Endothelial cell of umbilical vein (primary cell): ENCODE data around the gene STK38. TPM values are rescaled to one million over a fixed set of nuclear protein-coding genes. Genes with fewer than 3 reads are reported as not detected.

Source experiments
- BruUV-seq: library from RNA; stranded (reverse); fragments of 400-500 nt; replicated peaks from 2 replicates; lab custom pipeline; 2021; lab: Mats Ljungman, UMichigan
- CTCF ChIA-PET: fragments of 300-600, 350-600 bp; sonication (Branson Sonifier 250); formaldehyde crosslinking; loops from one replicate; lab custom pipeline; 2021; ENCODE audit warnings: antibody characterized with exemption, inconsistent platforms; lab: Charles Lee
- POLR2A ChIA-PET: fragments of 300-600, 350-600 bp; sonication (Branson Sonifier 250); formaldehyde crosslinking; loops from one replicate; lab custom pipeline; 2021; ENCODE audit warnings: antibody characterized with exemption, inconsistent platforms; lab: Charles Lee
- DNase-seq: peaks from one replicate; pipeline ENCODE4 v3.0.0-alpha.2; 2011; ENCODE audit warnings: low read depth, low spot score
- FAIRE-seq: peaks from 2 replicates; lab custom pipeline; 2011; peaks lifted over from hg19 to GRCh38; lab: Jason Lieb, UNC
- H2AFZ ChIP-seq: 2 replicates; pipeline ENCODE4 v1.6.0; 2012; ENCODE audit warnings: low read depth, low read length, control low read depth, inconsistent platforms
- H3K27ac ChIP-seq: 2 replicates; pipeline ENCODE4 v1.5.1; 2011; ENCODE audit warnings: low read depth, mild to moderate bottlenecking, control low read depth, low read length, moderate library complexity; ENCODE audit not compliant: insufficient read depth
- H3K27me3 ChIP-seq, 2 experiments: 2 replicates each; pipeline versions ENCODE4 v1.6.0 to v1.6.1; 2011; ENCODE audit warnings: low read length in 2 of 2, mixed read lengths in 1 of 2; ENCODE audit not compliant: control insufficient read depth in 2 of 2, insufficient read depth in 2 of 2
- H3K36me3 ChIP-seq, 2 experiments: 2 replicates in 1 of 2; 3 replicates in 1 of 2; pipeline ENCODE4 v1.5.1; 2011; ENCODE audit warnings: low read length in 2 of 2, mild to moderate bottlenecking in 1 of 2, moderate library complexity in 1 of 2; ENCODE audit not compliant: control insufficient read depth in 2 of 2, insufficient read depth in 2 of 2; ENCODE audit errors: extremely low read depth in 1 of 2
- H3K4me1 ChIP-seq: 3 replicates; pipeline ENCODE4 v1.5.1; 2011; ENCODE audit warnings: mild to moderate bottlenecking, low read length; ENCODE audit not compliant: control insufficient read depth, insufficient read depth; ENCODE audit errors: extremely low read depth
- H3K4me2 ChIP-seq: 2 replicates; pipeline ENCODE4 v1.6.1; 2011; ENCODE audit warnings: low read length, control low read depth, mixed read lengths; ENCODE audit not compliant: insufficient read depth
- H3K4me3 ChIP-seq, 3 experiments: fragments of 200-600 bp in 1 of 3; sonication (generic), shearing (Covaris generic) in 1 of 3; replicated peaks in 1 of 3; 2 replicates each; pipeline ENCODE4 v1.5.1; 2011 to 2016; ENCODE audit warnings: control low read depth in 3 of 3, low read length in 3 of 3, mild to moderate bottlenecking in 2 of 3, inconsistent platforms in 1 of 3, low read depth in 1 of 3, moderate library complexity in 1 of 3; ENCODE audit not compliant: insufficient read depth in 1 of 3
- H3K79me2 ChIP-seq: 2 replicates; pipeline ENCODE4 v1.6.0; 2012; ENCODE audit warnings: low read length, inconsistent platforms; ENCODE audit not compliant: control insufficient read depth, insufficient read depth
- H3K9ac ChIP-seq: replicated peaks from 2 replicates; pipeline ENCODE3; 2011; ENCODE audit warnings: low read length, control low read depth; ENCODE audit not compliant: insufficient read depth; ENCODE audit errors: extremely low read depth
- H3K9me1 ChIP-seq: replicated peaks from 3 replicates; pipeline ENCODE4 v1.6.0; 2011; ENCODE audit warnings: mild to moderate bottlenecking, low read length; ENCODE audit not compliant: control insufficient read depth, insufficient read depth; ENCODE audit errors: extremely low read depth
- H3K9me3 ChIP-seq: replicated peaks from 2 replicates; pipeline ENCODE4 v1.5.1; 2012; ENCODE audit warnings: low read length, inconsistent platforms; ENCODE audit not compliant: control insufficient read depth, insufficient read depth
- H4K20me1 ChIP-seq: replicated peaks from 2 replicates; pipeline ENCODE3; 2011; ENCODE audit warnings: mild to moderate bottlenecking, low read length; ENCODE audit not compliant: control insufficient read depth, insufficient read depth; ENCODE audit errors: extremely low read depth
- EZH2 ChIP-seq: IDR thresholded peaks from 2 replicates; pipeline ENCODE4 v1.6.1; 2012; ENCODE audit warnings: borderline replicate concordance, low read depth, mild to moderate bottlenecking, moderate library complexity, low read length, inconsistent platforms; ENCODE audit not compliant: severe bottlenecking
- FOS ChIP-seq: IDR thresholded peaks from 2 replicates; pipeline ENCODE4 v1.6.1; 2011; ENCODE audit warnings: mild to moderate bottlenecking, low read length, moderate library complexity, borderline replicate concordance; ENCODE audit not compliant: insufficient read depth
- GATA2 ChIP-seq: IDR thresholded peaks from 2 replicates; pipeline ENCODE4 v1.7.0; 2011; ENCODE audit warnings: low read depth, mild to moderate bottlenecking, moderate library complexity, mixed read lengths, low read length; ENCODE audit not compliant: insufficient read length, insufficient read depth
- JUN ChIP-seq: IDR thresholded peaks from 2 replicates; pipeline ENCODE4 v1.6.1; 2011; ENCODE audit warnings: borderline replicate concordance, low read depth; ENCODE audit not compliant: insufficient read length, insufficient read depth
- MYC ChIP-seq: IDR thresholded peaks from one replicate; pipeline ENCODE4 v1.6.1; 2011; ENCODE audit warnings: mild to moderate bottlenecking, low read depth, low read length
- POLR2A ChIP-seq: IDR thresholded peaks from 2 replicates; pipeline ENCODE4 v1.6.1; 2012; ENCODE audit warnings: low read depth, mild to moderate bottlenecking, control low read depth, low read length
- POLR2AphosphoS5 ChIP-seq: IDR thresholded peaks from 2 replicates; pipeline ENCODE4 v1.6.1; 2012; ENCODE audit warnings: low read depth, mild to moderate bottlenecking, control low read depth, low read length, moderate library complexity; ENCODE audit not compliant: insufficient read depth
- dilution Hi-C: fragments of 300-500 bp; cut with MboI; formaldehyde crosslinking; loops from one replicate; pipeline ENCODE4 v1.15.0; 2019; ENCODE audit warnings: low sequenced_read_pairs; ENCODE audit not compliant: extremely low pct_ligation_motif_present
- intact Hi-C: fragments of 100-400 bp; cut with micrococcal nuclease; formaldehyde crosslinking; loops from one replicate; pipeline ENCODE4 v1.10.0; 2022
- polyA plus RNA-seq, 4 experiments: library from polyadenylated mRNA; depleted of rRNA in 3 of 4; stranded (reverse) in 3 of 4; unstranded in 1 of 4; fragments of >200 nt; gene quantifications; 2 replicates each; pipeline versions ENCODE4 v1.2.1 to v1.2.3, GENCODE V29; 2011 to 2012; ENCODE audit warnings: missing spikeins in 1 of 4
- total RNA-seq: library from RNA; stranded (reverse); gene quantifications from 2 replicates; pipeline ENCODE4 v1.2.3, GENCODE V29; 2021
- TF ChIP-seq, protein P1 (sequence below), 2 donors: IDR thresholded peaks; 1 replicate in 1 of 2; 2 replicates in 1 of 2; pipeline ENCODE4 v1.5.1; 2011; ENCODE audit warnings: low read length in 2 of 2, mild to moderate bottlenecking in 2 of 2, moderate library complexity in 2 of 2, control low read depth in 1 of 2, inconsistent platforms in 1 of 2, low read depth in 1 of 2; ENCODE audit not compliant: insufficient read depth in 1 of 2; ENCODE audit errors: extremely low read depth in 1 of 2
- TF ChIP-seq, protein P2 (sequence below): IDR thresholded peaks from 2 replicates; pipeline ENCODE4 v1.6.1; 2011; ENCODE audit not compliant: insufficient read depth, insufficient read length

The STK38 gene
- total and polyA plus RNA-seq, 2 donors (not counting 3 experiments of a cell fraction or from before 2014, with no cell fraction given): 10.1 to 30.3 TPM

DNA sequence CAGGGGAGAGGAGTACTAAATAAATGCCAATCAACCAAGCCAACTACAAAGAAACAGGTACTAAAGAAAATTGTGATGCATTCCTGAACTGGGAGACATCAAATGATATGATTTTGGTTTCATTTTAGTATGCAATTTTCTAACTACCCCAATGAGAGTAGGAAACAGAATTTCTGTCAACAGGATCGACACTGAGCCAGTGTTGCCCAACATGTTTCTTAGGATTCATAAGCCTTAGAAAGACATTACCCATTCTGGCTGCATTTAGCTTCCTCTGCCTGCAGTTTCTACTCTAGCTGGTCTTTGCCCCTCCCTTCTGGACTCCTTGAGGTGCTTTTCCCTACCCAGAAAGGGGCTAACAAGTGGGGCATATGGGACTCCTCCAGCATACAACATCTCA lies 54.7 kb downstream of the STK38 start:
- Histone ChIP-seq H3K9me3 (no peaks in the 10 kb centered on the region), H3K4me3 (no peak overlapping the region), H3K4me1 (no peaks in the 10 kb centered on the region), H3K4me2 (no peak overlapping the region), H3K9ac (no peak overlapping the region), H2AFZ (no peak overlapping the region), H4K20me1 (no peaks in the 10 kb centered on the region), H3K27ac (no peak overlapping the region), H3K36me3 (peaks cover 6 to 18% of the 10 kb centered on the region in 2 experiments), H3K27me3 (no peaks in the 10 kb centered on the region), H3K9me1 (no peaks in the 10 kb centered on the region), H3K79me2 (no peaks in the 10 kb centered on the region)
- dilution Hi-C loops: no loop called here
- DNase-seq (no peak), FAIRE-seq (no peak)
- ChIA-PET CTCF (interaction anchor here (1.7 kb wide), 1 partner anchor 29 kb away, joined by 4 read pairs; no protein-coding TSS in a partner anchor), POLR2A (no interaction called here)
- TF ChIP-seq JUN (no peak), GATA2 (no peak), MYC (no peak), EZH2 (no peak), POLR2A (no peak), POLR2AphosphoS5 (no peak), FOS (no peak)
- TF ChIP-seq, protein P1, sequence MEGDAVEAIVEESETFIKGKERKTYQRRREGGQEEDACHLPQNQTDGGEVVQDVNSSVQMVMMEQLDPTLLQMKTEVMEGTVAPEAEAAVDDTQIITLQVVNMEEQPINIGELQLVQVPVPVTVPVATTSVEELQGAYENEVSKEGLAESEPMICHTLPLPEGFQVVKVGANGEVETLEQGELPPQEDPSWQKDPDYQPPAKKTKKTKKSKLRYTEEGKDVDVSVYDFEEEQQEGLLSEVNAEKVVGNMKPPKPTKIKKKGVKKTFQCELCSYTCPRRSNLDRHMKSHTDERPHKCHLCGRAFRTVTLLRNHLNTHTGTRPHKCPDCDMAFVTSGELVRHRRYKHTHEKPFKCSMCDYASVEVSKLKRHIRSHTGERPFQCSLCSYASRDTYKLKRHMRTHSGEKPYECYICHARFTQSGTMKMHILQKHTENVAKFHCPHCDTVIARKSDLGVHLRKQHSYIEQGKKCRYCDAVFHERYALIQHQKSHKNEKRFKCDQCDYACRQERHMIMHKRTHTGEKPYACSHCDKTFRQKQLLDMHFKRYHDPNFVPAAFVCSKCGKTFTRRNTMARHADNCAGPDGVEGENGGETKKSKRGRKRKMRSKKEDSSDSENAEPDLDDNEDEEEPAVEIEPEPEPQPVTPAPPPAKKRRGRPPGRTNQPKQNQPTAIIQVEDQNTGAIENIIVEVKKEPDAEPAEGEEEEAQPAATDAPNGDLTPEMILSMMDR (IDR thresholded peaks at IDR 0.05; ENCODE audit: extremely low read depth in 1 of 2, insufficient read depth in 1 of 2, low read depth in 1 of 2, low read length in 2 of 2): no peak
- TF ChIP-seq, protein P2, sequence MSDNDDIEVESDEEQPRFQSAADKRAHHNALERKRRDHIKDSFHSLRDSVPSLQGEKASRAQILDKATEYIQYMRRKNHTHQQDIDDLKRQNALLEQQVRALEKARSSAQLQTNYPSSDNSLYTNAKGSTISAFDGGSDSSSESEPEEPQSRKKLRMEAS: no peak
- intact Hi-C loops: no loop called here
- no TSS peak for BruUV-seq
